ENCODE results near the gene RSPRY1.
"Not testable (repeated sequence)": the region's sequence is repeated elsewhere in the genome, so short reads cannot be mapped to it uniquely, and the experiment has no call there.

- not testable (repeated sequence) for TF ChIP-seq CTCF, POLR2A (IDR thresholded peaks at IDR 0.05)
Measured at GRCh38 chr16:57200926-57201325, 14.8 kb downstream of the RSPRY1 start.
